ENCODE results near the gene NUP214. TPM values are rescaled to one million over a fixed set of nuclear protein-coding genes. Genes with fewer than 3 reads are reported as not detected.

Gene NUP214
- total RNA-seq, 1 experiment from 2014 or later = 35.5 TPM

- H3K9me2 ChIP-seq (ENCODE audit: insufficient read depth) = no peaks in the 10 kb centered on the region
- BruUV-seq (replicated peaks) = no TSS peak
- H4K20me1 ChIP-seq (ENCODE audit: insufficient read depth) = no peaks in the 10 kb centered on the region
- no peaks in the 10 kb centered on the region for H3K36me3 ChIP-seq (ENCODE audit: control insufficient read depth in 1 of 2, insufficient read depth in 2 of 2, low read length in 2 of 2)
- H3K79me2 ChIP-seq (ENCODE audit: insufficient read depth, low read length) = no peaks in the 10 kb centered on the region
- H2AFZ ChIP-seq (ENCODE audit: low read depth, low read length, poor library complexity, severe bottlenecking) = no peak overlapping the region
- peaks cover 0 to 8% of the 10 kb centered on the region in 2 experiments; a peak in 1 of 4 replicates for H3K4me1 ChIP-seq (ENCODE audit: control insufficient read depth in 1 of 2, insufficient read depth in 2 of 2, low read length in 2 of 2)
- no peaks in the 10 kb centered on the region for H3K27me3 ChIP-seq (ENCODE audit: insufficient read depth, low read length)
- ChIA-PET RAD21 (ENCODE audit: low non-redundant PET in 1 of 2, low total read pairs in 2 of 2, uncharacterized antibody in 2 of 2, unreplicated experiment in 2 of 2) (no interaction called here), POLR2A (no interaction called here), CTCF (no interaction called here)
- H3K4me3 ChIP-seq (replicated peaks in 1 of 2; ENCODE audit: low read depth in 1 of 2, low read length in 2 of 2) = no peak overlapping the region
- TF ChIP-seq EGR1 (IDR thresholded peaks at IDR 0.05; ENCODE audit: low read depth) (no peak), EZH2phosphoT487 (IDR thresholded peaks at IDR 0.05; ENCODE audit: borderline replicate concordance) (no peak), RAD21 (IDR thresholded peaks at IDR 0.05; ENCODE audit: low read depth) (no peak), SP1 (IDR thresholded peaks at IDR 0.05; ENCODE audit: low read depth) (no peak)
- ATAC-seq (no peak), DNase-seq (ENCODE audit: low read depth, low spot score) (no peak)
- intact Hi-C loops (cut with micrococcal nuclease) = no loop called here
- H3K4me2 ChIP-seq (ENCODE audit: low read length) = no peak overlapping the region
- no peak overlapping the region for H3K27ac ChIP-seq (ENCODE audit: low read depth, low read length)
- no peak overlapping the region for H3K9ac ChIP-seq (ENCODE audit: low read length)
- H3K9me3 ChIP-seq (ENCODE audit: control insufficient read depth in 1 of 2, insufficient read depth in 1 of 2, low read depth in 1 of 2, low read length in 2 of 2) = no peaks in the 10 kb centered on the region
Measured at GRCh38 chr9:131279863-131280570, 154.6 kb downstream of the NUP214 start.

DNA sequence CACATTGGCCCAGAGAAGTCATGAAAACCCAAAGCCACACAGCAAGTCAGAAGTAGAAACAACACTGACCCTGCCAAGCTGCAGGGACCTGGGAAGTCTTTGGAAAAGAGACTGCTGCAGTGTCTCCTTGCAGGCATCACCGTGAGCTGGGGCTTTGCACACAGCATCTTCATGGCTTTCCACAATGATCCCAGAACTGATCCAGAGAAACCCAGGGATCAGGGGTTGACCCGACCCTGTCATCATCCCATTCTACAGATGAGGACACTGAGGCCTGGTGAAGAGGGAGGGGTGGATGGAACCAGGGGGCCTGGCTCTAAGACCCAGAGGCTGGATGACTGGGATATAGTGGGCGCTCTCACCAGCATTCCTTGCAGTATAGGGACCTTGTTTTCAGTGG lies 155.3 kb downstream of the NUP214 start:
- Histone ChIP-seq H3K4me1 (ENCODE audit: control insufficient read depth in 1 of 2, insufficient read depth in 2 of 2, low read length in 2 of 2) (peaks cover 0 to 8% of the 10 kb centered on the region in 2 experiments; a peak in 1 of 4 replicates), H3K9me3 (ENCODE audit: control insufficient read depth in 1 of 2, insufficient read depth in 1 of 2, low read depth in 1 of 2, low read length in 2 of 2) (no peaks in the 10 kb centered on the region), H3K36me3 (ENCODE audit: control insufficient read depth in 1 of 2, insufficient read depth in 2 of 2, low read length in 2 of 2) (no peaks in the 10 kb centered on the region), H2AFZ (ENCODE audit: low read depth, low read length, poor library complexity, severe bottlenecking) (no peak overlapping the region), H3K79me2 (ENCODE audit: insufficient read depth, low read length) (no peaks in the 10 kb centered on the region), H3K4me2 (ENCODE audit: low read length) (no peak overlapping the region), H3K27me3 (ENCODE audit: insufficient read depth, low read length) (no peaks in the 10 kb centered on the region), H3K9me2 (ENCODE audit: insufficient read depth) (no peaks in the 10 kb centered on the region), H3K9ac (ENCODE audit: low read length) (no peak overlapping the region), H4K20me1 (ENCODE audit: insufficient read depth) (no peaks in the 10 kb centered on the region), H3K4me3 (replicated peaks in 1 of 2; ENCODE audit: low read depth in 1 of 2, low read length in 2 of 2) (no peak overlapping the region), H3K27ac (ENCODE audit: low read depth, low read length) (no peak overlapping the region)
- ChIA-PET CTCF (no interaction called here), RAD21 (ENCODE audit: low non-redundant PET in 1 of 2, low total read pairs in 2 of 2, uncharacterized antibody in 2 of 2, unreplicated experiment in 2 of 2) (no interaction called here), POLR2A (no interaction called here)
- DNase-seq (ENCODE audit: low read depth, low spot score) (no peak), ATAC-seq (no peak)
- no peak for TF ChIP-seq SIN3A (IDR thresholded peaks at IDR 0.05; ENCODE audit: low read depth)
- TF ChIP-seq, protein P1, sequence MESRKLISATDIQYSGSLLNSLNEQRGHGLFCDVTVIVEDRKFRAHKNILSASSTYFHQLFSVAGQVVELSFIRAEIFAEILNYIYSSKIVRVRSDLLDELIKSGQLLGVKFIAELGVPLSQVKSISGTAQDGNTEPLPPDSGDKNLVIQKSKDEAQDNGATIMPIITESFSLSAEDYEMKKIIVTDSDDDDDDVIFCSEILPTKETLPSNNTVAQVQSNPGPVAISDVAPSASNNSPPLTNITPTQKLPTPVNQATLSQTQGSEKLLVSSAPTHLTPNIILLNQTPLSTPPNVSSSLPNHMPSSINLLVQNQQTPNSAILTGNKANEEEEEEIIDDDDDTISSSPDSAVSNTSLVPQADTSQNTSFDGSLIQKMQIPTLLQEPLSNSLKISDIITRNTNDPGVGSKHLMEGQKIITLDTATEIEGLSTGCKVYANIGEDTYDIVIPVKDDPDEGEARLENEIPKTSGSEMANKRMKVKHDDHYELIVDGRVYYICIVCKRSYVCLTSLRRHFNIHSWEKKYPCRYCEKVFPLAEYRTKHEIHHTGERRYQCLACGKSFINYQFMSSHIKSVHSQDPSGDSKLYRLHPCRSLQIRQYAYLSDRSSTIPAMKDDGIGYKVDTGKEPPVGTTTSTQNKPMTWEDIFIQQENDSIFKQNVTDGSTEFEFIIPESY (IDR thresholded peaks at IDR 0.05; ENCODE audit: extremely low read depth, insufficient replicate concordance, low read length) = no peak
- BruUV-seq (replicated peaks) = no TSS peak
- intact Hi-C loops (cut with micrococcal nuclease) = no loop called here
